Measurements from ENCODE around the gene MMP15. TPM values are rescaled to one million over a fixed set of nuclear protein-coding genes. Genes with fewer than 3 reads are reported as not detected.

The MMP15 gene
- total and polyA plus RNA-seq, 2 of the 13 experiments (the other 11 are each of a cell fraction or from before 2014, with no cell fraction given), result 35.2 to 44.9 TPM

GRCh38 chr16:58024486-58025350, 836 bp upstream of the MMP15 start (continued):
- TF ChIP-seq, protein P1, sequence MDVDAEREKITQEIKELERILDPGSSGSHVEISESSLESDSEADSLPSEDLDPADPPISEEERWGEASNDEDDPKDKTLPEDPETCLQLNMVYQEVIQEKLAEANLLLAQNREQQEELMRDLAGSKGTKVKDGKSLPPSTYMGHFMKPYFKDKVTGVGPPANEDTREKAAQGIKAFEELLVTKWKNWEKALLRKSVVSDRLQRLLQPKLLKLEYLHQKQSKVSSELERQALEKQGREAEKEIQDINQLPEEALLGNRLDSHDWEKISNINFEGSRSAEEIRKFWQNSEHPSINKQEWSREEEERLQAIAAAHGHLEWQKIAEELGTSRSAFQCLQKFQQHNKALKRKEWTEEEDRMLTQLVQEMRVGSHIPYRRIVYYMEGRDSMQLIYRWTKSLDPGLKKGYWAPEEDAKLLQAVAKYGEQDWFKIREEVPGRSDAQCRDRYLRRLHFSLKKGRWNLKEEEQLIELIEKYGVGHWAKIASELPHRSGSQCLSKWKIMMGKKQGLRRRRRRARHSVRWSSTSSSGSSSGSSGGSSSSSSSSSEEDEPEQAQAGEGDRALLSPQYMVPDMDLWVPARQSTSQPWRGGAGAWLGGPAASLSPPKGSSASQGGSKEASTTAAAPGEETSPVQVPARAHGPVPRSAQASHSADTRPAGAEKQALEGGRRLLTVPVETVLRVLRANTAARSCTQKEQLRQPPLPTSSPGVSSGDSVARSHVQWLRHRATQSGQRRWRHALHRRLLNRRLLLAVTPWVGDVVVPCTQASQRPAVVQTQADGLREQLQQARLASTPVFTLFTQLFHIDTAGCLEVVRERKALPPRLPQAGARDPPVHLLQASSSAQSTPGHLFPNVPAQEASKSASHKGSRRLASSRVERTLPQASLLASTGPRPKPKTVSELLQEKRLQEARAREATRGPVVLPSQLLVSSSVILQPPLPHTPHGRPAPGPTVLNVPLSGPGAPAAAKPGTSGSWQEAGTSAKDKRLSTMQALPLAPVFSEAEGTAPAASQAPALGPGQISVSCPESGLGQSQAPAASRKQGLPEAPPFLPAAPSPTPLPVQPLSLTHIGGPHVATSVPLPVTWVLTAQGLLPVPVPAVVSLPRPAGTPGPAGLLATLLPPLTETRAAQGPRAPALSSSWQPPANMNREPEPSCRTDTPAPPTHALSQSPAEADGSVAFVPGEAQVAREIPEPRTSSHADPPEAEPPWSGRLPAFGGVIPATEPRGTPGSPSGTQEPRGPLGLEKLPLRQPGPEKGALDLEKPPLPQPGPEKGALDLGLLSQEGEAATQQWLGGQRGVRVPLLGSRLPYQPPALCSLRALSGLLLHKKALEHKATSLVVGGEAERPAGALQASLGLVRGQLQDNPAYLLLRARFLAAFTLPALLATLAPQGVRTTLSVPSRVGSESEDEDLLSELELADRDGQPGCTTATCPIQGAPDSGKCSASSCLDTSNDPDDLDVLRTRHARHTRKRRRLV (CRISPR knock-in tag; IDR thresholded peaks at IDR 0.05), result peak; percentile 96
- TF ChIP-seq HMGXB3 (CRISPR knock-in tag; IDR thresholded peaks at IDR 0.05; ENCODE audit: borderline replicate concordance) (0 out of 2 replicates have a peak, but pooled peaks have one; percentile 8), SNRNP70 (IDR thresholded peaks at IDR 0.05; ENCODE audit: low read depth, low read length) (no peak), ZNF17 (CRISPR knock-in tag; IDR thresholded peaks at IDR 0.05) (no peak), ERF (CRISPR knock-in tag; IDR thresholded peaks at IDR 0.05) (peak; percentile 95), ZNF790 (CRISPR knock-in tag; IDR thresholded peaks at IDR 0.05; ENCODE audit: borderline replicate concordance) (no peak), PPARG (CRISPR knock-in tag; conservative IDR thresholded peaks at IDR 0.05) (peak; percentile 85), SIN3A (IDR thresholded peaks at IDR 0.05; ENCODE audit: borderline replicate concordance, low read depth, low read length) (peak; percentile 92; the same call in 1 of the 2 replicates), SAP130 (CRISPR knock-in tag; IDR thresholded peaks at IDR 0.05; ENCODE audit: low read depth) (peak; percentile 96), ATF5 (CRISPR knock-in tag; IDR thresholded peaks at IDR 0.05; ENCODE audit: low read depth) (no peak), NONO (IDR thresholded peaks at IDR 0.05) (no peak), NONO (CRISPR knock-in tag; conservative IDR thresholded peaks at IDR 0.05) (no peak; the same call in 1 of the 2 replicates)
- TF ChIP-seq, protein P2, sequence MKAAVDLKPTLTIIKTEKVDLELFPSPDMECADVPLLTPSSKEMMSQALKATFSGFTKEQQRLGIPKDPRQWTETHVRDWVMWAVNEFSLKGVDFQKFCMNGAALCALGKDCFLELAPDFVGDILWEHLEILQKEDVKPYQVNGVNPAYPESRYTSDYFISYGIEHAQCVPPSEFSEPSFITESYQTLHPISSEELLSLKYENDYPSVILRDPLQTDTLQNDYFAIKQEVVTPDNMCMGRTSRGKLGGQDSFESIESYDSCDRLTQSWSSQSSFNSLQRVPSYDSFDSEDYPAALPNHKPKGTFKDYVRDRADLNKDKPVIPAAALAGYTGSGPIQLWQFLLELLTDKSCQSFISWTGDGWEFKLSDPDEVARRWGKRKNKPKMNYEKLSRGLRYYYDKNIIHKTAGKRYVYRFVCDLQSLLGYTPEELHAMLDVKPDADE (CRISPR knock-in tag; IDR thresholded peaks at IDR 0.05), result no peak

Measured in HepG2 (cell line).